GM21360 (cell line): ENCODE measurements around the gene PIK3AP1.
"Not testable (repeated sequence)": the region's sequence is repeated elsewhere in the genome, so short reads cannot be mapped to it uniquely, and the experiment has no call there.

ENCODE experiments used
- ATAC-seq: cut with Tn5 transposase; IDR thresholded peaks from one replicate; pipeline ENCODE4 v1.9.1; 2021; ENCODE audit warnings: mild to moderate bottlenecking, moderate library complexity; ENCODE audit not compliant: unreplicated experiment

Gene PIK3AP1

DNA sequence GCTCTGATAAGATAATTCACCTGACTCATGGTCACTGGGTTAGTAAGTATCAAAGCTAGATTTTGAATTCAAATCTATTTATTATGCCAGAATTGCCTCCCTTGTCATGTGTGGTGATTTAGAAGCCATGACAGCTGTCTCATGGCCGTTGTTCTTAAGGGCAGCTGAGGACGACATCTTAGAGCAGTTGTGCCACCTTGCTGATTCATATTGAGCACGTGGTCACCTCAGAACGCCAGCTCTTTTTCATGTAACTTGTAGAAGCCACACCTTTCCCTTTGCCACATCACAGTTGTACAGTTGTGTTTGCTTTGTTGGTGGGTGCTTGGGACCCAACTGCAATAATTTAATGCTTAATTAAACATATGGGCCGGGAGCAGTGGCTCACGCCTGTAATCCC lies 4.3 kb upstream of the PIK3AP1 start:
- ATAC-seq = no peak

DNA sequence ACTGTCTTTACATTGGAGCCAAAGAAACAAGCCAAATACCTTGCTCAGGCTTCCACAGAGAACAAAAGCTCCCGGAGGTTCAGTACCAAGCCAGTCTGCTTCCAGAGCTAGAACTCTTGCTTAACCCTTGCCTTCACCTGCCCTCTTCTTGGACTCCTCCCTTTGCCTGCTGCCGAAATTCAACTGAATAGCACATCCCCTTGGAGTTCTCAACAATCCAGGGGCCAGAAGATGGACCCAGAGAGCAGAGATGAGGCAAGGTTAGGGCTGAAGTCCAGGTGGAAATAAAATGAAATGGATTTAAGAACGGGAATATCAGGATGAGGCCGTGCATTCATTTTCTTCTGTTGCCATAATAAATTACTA lies 876 bp upstream of the PIK3AP1 start:
- no peak for ATAC-seq

DNA sequence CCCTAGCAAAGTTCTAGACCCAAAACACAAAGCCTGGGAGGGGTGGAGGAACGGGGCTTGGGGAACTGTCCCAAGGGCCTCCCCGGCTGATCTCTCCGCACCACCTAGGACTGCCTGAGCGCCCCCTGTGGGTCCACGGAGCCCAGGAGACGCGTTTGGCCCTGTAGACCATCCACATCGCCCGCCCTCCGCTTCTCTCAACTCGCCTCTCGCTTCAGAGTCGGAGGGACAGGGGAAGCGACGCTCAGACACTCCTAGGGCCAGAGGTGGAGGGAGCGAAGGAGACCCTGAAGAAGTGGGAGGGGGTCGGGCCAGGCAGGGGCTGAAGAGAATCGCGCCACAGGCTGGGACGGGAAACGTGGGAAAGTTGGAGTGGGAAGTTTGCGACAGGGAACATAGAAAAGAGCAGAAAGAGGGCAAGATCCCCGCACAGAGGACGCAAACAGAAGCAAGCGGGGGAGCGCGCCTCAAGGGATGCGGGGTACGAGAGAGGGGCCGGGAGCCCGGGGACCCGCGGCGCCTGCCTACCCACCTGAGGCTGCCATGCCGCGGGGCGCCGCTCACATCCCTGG lies 378 bp downstream of the PIK3AP1 start:
- ATAC-seq = peak; percentile 30

DNA sequence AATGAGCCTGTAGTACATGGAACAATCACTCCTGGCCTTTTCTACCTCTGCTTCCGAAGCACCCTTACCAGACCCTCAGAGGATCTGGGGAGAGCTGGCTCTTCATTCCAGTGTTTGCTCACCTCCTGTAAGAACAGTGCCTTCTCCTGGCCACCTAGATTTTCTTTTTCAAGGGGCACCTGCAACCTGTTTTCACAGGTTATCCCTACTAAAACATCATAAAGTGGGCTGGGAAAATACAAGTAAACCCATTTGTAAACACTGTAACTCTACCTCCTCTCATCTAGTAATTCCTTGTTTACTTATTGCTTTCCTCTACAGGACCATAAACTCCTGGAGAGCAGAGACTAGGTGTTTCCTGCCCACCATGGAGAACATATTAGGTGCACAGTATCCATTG lies 1.1 kb downstream of the PIK3AP1 start:
- no peak for ATAC-seq

DNA sequence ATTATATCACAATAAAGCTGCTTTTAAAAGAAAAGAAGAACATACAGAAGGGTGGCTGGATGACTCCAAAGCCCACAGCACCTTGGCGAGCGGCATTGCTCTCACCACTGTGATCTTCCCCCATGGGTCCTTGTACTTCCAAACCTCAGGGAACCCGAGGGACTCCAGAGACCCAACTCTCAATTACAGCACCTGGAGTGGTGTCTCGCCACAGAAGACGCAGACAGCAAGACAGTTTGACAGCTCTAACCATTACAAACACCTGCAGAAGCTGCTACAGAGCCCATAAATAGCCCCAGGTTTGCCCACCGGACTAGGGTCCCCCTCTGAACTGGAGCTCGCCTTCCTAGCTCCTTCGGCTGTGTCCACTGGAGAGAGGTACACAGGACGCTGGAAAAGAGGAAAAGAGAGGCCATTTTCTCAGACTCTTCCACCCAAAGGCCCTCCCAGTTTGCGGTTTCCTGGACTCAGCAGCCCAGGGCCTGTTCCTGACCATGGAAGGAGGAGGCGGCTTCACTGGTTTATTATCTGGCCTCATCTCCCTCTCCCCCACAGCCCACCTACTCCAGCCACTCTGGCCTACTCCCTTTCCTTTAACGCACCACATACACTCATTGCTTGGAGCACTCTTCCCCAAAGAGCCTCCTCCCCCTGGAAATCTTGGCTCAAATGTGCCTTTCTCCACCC lies 1.9 kb downstream of the PIK3AP1 start:
- ATAC-seq = no peak

DNA sequence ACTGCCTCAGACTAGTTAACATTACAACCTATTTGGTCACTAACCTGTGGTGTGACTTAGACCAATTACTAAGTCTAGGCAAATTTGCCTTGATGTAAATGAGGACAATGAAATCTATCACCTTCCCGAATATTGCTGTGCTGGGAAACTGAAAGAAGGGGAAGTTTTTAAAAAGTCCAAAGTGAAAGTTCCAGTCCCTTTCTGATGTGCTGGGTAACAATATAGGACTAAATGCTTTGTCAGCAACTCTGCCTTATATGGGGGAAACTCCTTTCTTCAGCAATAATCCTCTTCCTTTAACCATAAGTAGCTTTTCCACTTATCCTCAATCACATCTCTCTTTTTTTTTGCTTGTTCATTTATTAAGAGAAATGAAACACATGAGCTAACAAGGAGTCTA lies 3.9 kb downstream of the PIK3AP1 start:
- no peak for ATAC-seq

DNA sequence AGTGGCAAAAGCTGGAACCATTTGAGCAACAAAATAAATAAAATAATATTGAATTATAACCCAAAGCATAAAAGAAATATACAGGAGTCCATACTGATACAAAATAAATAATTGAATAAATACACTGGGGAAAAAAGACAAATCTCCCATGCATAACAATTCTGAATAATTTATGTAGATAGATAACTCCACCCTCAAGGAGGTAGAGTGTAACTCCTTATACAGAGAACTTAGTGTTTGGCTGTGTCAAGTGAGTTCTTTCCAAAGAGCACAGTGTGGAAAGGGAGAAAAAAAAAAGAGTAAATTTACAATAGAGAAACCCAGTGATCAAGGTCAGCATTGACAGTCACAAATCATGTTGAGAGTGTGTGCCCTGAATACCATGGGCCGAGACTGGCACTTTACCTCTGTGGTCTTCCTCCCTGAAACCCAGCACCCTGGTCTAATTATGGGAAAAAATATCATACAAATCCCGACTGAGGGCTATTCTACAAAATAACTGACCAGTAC lies 5.5 kb downstream of the PIK3AP1 start:
- no peak for ATAC-seq

DNA sequence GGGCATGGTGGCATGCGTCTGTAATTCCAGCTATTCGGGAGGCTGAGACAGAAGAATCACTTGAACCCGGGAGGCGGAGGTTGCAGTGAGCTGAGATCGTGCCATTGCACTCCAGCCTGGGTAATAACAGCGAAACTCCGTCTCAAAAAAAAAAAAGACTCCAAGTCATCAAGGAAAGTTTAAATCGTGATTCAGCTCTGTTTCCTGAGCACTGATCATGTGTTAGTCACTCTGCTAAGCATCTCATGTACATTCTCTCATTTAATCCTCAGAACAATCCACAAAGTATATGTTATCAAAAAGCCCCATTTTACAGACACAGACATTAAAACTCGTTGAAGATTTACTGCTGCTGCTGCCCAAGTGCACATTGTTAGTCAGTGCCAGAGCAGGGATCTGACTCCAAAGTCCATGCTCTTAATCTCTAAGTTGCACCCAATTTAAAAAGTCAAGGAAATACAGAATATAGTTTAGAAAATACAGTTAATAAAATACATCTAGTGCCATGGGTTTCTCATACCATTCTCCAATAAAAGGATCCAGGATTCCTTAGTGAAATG lies 6.2 kb downstream of the PIK3AP1 start:
- no peak for ATAC-seq

DNA sequence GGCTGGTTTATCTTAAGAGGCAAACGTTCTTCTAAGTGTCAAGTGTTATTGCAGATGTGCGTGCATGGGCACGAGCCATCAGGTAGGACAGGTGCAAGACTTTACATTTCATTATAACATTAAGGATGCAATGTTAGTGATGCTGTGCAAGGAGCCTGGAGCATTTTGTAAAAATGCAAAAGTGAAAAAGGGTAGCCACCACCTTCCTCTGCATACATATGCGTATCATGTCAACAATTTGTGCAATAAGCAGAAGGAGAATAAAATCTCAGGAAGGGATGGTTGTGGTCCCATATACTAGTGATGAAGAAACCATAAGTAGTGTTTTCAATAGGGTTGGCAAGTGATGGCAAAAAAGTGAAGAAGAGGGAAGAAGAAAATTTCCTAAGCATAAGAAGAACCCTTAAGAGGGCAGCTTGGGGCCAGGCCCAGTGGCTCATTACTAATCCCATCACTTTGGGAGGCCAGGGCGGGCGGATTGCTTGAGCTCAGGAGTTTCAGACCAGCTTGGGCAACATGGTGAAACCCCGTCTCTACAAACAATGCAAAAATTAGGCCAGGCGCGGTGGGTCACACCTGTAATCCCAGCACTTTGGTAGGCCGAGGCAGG lies 7.5 kb downstream of the PIK3AP1 start:
- ATAC-seq = no peak

DNA sequence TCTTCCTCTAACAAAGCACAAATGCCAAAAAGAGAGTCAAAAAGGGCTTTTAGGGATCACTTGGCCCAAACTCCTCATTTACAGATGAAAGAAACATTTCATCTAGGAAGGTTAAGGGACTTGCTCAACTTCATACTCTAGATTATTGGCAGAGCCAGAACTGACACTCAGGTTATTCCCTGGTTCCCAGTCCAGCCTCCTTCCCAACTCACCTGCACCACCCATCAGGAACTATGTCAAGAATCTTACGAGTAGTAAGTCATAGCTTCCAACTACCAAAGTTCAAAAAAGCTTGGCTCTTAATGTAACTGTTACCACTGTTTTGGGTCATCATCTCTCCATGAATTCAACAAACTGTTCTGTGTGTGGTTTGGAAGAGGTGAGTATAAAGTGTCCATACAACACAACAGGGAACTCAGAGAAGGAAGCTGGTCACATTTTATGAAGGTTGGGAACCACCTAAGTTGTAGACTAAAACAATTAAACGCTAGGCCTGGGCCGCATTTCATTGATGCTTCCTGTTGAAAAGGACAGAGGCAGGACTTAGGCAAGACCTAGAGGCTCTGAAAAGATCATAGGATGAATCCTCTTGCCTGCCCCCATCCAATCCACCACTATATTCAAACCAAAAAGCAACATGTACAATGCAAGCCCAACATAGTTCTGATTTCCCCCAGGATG lies 9.1 kb downstream of the PIK3AP1 start:
- no peak for ATAC-seq

DNA sequence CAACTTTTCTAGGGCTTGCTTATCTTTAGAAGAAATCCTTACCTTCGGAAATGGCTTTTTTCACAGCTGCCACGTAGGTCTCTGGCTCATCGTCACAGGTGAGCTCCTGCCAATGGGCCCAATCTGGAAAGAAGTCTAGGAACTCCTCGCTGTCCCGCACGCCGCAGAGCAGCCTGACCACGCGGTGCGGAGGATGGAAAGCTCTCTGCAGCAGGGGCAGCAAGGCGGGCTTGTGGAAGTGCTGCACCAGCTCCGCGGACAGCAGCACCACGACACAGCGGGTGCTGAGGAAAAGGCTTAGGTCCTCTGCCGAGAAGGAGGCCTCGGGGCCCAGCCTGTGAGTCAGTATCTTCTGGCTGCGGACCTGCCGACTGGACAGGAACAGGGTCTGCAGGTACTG lies 10.8 kb downstream of the PIK3AP1 start:
- no peak for ATAC-seq

DNA sequence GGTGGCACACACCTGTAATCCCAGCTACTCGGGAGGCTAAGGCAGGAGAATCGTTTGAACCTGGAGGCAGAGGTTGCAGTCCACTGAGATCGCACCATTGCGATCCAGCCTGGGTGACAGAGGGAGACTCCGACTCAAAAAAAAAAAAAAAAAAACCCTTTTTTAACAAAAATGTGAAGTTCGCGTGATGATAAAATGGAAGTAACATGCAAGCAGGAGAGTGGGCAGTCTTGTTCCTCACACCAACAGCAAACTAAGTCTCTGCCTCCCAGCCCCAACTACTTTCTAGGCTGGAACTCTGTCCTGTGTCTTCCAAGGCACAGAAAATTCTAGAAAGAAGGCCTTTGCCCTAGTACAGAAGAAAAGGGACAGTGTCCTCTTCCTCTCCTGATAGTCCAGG lies 11.3 kb downstream of the PIK3AP1 start:
- no peak for ATAC-seq

DNA sequence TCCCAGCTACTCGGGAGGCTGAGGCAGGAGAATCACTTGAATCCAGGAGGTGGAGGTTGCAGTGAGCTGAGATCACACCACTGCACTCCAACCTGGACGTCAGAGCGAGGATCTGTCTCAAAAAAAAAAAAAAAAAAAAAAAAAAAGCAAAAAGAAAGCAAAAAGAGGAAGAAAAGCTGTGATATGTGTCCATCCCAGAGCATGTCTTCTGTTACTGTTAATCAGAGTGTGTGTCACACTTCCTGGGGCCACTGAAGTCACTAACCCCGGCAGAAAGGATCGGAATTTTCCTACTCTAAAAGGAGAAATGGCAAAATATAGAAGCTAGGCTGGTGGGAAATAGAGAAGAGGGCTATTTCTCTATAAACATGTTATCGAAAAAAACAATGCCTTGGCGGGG lies 11.9 kb downstream of the PIK3AP1 start:
- ATAC-seq = no peak

DNA sequence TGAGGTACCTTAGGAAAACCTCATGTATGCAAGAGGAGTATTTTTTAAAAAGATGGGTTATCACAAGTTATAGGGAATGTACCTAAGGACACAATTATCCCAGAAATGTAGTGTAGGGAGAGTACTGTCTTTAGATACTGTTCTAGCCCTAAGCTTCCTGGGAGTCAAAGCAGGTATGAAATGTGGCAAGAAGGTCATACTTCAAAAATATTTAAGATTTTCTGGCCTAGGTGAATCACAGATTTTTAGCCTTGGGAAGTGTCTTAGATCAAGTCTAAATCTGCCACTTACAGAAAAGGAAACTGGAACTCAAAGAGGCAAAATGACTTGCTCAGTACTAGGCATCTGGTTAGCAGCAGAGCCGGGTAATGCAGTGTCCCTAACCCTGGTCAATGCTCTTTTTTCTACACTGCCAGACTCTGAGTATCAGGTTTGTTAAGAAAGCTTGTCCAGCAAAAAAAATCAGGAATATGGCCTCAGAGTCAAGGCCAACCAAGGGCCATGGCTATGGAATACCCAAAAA lies 13.9 kb downstream of the PIK3AP1 start:
- ATAC-seq = no peak

DNA sequence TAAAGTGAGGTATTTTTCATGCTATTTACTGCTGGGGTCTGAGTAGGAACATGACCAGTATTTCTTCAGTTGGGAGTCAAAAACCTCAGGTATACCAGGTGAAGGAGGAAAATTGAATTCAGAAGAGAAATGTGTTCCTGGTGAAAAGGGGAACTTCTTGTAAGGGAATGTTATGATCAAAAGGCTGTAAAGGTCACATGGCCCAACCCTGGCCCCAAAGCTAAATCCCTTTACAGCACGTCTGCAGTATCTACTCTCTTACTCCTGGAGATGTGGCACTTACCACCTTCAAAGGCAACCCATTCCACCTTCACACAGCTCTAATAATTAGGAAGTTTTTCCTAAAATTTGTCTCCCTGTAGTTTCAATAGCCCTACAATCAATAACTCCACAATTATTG lies 15.2 kb downstream of the PIK3AP1 start:
- no peak for ATAC-seq

DNA sequence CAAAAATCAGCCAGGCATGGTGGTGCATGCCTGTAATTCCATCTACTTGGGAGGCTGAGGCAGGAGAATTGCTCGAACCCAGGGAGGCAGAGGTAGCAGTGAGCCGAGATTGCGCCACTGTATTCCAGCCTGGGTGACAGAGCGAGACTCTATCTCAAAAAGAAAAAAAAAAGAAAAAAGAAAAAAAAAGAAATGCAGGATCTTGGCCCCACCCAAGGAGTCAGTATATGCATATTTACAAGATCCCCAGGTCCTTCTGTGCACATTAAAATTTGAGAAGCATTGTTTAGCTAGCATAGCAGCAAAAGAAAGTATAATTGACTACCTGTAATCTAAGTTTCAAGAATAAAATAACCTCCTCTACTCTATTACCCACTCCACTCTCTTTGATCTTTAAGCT lies 15.8 kb downstream of the PIK3AP1 start:
- ATAC-seq = no peak

DNA sequence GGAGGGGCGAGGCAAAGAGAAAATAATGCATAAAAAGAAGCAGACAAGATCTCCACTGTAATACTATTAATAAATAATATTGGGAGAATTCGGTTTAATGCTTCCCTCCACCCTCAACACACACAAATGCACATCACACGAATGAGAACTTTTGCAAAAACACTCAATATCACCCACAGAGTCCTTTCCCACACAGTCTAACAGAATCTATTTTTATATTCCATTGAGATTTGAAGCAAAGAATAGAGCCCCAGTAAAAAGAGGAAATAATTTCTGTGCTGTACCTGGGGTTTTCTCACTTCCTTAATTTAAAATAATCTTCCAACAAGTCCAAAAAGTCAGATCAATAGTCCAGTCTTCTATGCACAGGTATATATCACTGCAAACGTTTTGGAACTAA lies 17.0 kb downstream of the PIK3AP1 start:
- ATAC-seq = no peak

DNA sequence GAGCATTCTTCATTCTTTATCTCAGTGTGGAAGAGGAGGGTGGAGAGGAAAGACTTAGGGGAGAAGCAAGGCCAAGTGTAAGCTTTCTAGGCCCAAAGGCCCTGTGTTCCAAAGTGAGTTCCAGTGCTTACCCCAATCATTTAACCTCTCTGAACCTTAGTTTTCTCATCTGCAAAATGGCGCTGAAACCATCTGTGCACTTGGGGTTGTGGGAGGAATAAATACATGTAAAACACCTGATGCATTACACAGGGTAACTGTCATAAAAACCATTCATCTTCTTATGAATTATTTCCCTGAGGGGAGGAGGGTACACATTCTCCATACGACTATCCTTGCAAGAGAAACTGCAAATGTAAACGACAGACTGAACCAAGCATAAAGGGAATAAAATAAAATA lies 19.0 kb downstream of the PIK3AP1 start:
- no peak for ATAC-seq

DNA sequence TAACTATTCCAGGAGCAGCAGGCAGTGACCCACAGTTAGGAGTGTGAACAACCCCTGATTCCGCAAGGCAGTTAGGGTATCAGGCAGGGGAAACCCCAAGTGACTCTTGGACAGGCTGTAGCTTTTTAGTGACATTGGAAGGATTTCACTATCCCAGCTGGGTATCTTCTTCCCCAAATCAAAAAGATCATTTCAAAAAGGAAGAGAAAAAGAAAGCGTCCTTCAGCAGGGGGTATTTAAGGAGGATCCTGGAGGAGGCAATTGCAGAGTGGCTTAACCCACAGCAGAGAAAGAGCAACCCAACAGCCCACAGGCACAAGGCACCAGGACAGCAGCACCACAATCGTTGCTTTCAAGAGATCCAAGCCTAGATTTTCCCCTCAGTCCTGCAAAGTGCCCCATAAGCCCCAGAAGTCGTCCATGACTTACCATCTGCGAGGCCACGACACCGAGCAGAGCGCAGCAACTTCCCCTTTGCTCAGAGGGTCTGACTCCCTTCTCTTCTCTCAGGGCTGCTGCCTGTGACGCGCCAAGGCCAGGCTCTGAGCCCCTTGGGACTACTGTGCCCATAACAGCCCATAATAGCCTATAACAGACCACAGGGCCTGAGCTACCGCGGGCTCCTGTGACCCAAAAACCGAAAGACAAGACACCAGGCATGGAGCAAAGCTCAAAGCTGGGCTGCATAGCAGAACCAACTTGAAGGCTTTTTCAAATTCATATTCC lies 19.8 kb downstream of the PIK3AP1 start:
- peak; percentile 59 for ATAC-seq

DNA sequence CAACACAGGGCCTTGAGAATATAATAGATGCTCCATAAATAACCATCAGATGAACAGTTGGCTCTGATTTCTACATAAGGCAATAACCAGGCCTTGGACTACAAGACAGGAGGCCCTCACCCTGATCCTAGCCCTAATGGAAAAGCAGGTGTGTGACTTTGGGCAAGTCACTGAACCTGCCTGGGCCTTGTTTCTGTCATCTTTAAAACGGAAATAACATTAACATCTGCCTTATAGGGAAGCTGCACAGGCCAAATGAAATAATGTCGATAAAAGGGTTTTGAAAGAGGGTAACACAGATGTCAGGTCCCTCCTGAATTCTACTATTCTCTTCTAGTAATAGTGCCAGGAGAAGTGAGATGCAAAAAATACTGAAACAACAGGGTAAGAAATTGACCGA lies 20.7 kb downstream of the PIK3AP1 start:
- ATAC-seq = no peak

DNA sequence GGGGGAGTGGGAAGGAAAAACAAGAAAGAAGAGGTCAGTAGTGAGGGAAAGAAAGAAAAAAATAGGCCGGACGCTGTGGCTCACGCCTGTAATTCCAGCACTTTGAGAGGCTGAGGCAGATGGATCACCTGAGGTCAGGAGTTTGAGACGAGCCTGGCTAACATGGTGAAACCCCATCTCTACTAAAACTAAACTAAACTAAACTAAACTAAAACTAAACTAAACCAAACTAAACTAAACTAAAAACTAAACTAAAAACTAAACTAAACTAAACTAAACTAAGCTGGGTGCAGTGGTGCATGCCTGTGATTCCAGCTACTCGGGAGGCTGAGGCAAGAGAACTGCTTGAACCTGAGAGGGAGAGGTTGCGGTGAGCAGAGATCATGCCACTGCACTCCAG lies 22.0 kb downstream of the PIK3AP1 start:
- not testable (repeated sequence) for ATAC-seq
